Keratinocyte (primary cell): ENCODE data around the gene PITX1. TPM values are rescaled to one million over a fixed set of nuclear protein-coding genes. Genes with fewer than 3 reads are reported as not detected.

Source experiments
- DNase-seq: peaks from one replicate; pipeline ENCODE4 v3.0.0-alpha.2; 2011; ENCODE audit warnings: low read depth, missing footprints, low spot score
- FAIRE-seq: peaks from 2 replicates; lab custom pipeline; 2011; peaks lifted over from hg19 to GRCh38; lab: Jason Lieb, UNC
- H2AFZ ChIP-seq: 2 replicates; pipeline ENCODE4 v1.6.0; 2012; ENCODE audit warnings: low read length, control low read depth, inconsistent platforms; ENCODE audit not compliant: control insufficient read depth
- H3K27ac ChIP-seq: 2 replicates; pipeline ENCODE4 v1.5.1; 2011; ENCODE audit warnings: low read length; ENCODE audit not compliant: control insufficient read depth, insufficient read depth
- H3K27me3 ChIP-seq: 3 replicates; pipeline ENCODE4 v1.6.0; 2011; ENCODE audit warnings: low read length; ENCODE audit not compliant: control insufficient read depth, insufficient read depth; ENCODE audit errors: extremely low read depth
- H3K36me3 ChIP-seq, 2 experiments: 2 replicates in 1 of 2; 3 replicates in 1 of 2; pipeline ENCODE4 v1.5.1; 2011; ENCODE audit warnings: low read length in 2 of 2, mild to moderate bottlenecking in 1 of 2; ENCODE audit not compliant: control insufficient read depth in 2 of 2, insufficient read depth in 2 of 2; ENCODE audit errors: extremely low read depth in 1 of 2
- H3K4me1 ChIP-seq: 3 replicates; pipeline ENCODE4 v1.5.1; 2011; ENCODE audit warnings: low read length; ENCODE audit not compliant: control insufficient read depth, insufficient read depth; ENCODE audit errors: extremely low read depth
- H3K4me2 ChIP-seq: 3 replicates; pipeline ENCODE4 v1.6.0; 2011; ENCODE audit warnings: low read depth, low read length; ENCODE audit not compliant: control insufficient read depth, insufficient read depth; ENCODE audit errors: extremely low read depth
- H3K4me3 ChIP-seq, 3 experiments: fragments of 200-600 bp in 1 of 3; sonication (generic) in 1 of 3; 2 replicates in 2 of 3; 3 replicates in 1 of 3; pipeline ENCODE4 v1.5.1; 2011 to 2016; ENCODE audit warnings: low read length in 3 of 3, mild to moderate bottlenecking in 3 of 3, control low read depth in 2 of 3, inconsistent platforms in 1 of 3, low read depth in 1 of 3, mixed read lengths in 1 of 3, mixed run types in 1 of 3, moderate library complexity in 1 of 3; ENCODE audit not compliant: control insufficient read depth in 2 of 3, insufficient read depth in 2 of 3; ENCODE audit errors: extremely low read depth in 1 of 3
- H3K79me2 ChIP-seq: 2 replicates; pipeline ENCODE4 v1.6.0; 2012; ENCODE audit warnings: low read length; ENCODE audit not compliant: control insufficient read depth, insufficient read depth
- H3K9ac ChIP-seq: 3 replicates; pipeline ENCODE4 v1.6.0; 2011; ENCODE audit warnings: low read length; ENCODE audit not compliant: control insufficient read depth, insufficient read depth; ENCODE audit errors: extremely low read depth
- H3K9me1 ChIP-seq: 3 replicates; pipeline ENCODE4 v1.6.0; 2011; ENCODE audit warnings: low read length; ENCODE audit not compliant: control insufficient read depth, insufficient read depth; ENCODE audit errors: extremely low read depth
- H3K9me3 ChIP-seq: 2 replicates; pipeline ENCODE4 v1.5.1; 2012; ENCODE audit warnings: low read depth, low read length; ENCODE audit not compliant: control insufficient read depth
- H4K20me1 ChIP-seq: 3 replicates; pipeline ENCODE4 v1.6.0; 2011; ENCODE audit warnings: low read length; ENCODE audit not compliant: control insufficient read depth, insufficient read depth; ENCODE audit errors: extremely low read depth
- CTCF ChIP-seq, 3 experiments: IDR thresholded peaks in 1 of 3; conservative IDR thresholded peaks in 1 of 3; optimal IDR thresholded peaks in 1 of 3; 2 replicates in 2 of 3; 3 replicates in 1 of 3; pipeline versions ENCODE3 to v1.5.1; 2011; ENCODE audit warnings: low read length in 3 of 3, mild to moderate bottlenecking in 3 of 3, moderate library complexity in 2 of 3, control low read depth in 1 of 3, inconsistent platforms in 1 of 3; ENCODE audit not compliant: insufficient read depth in 2 of 3; ENCODE audit errors: extremely low read depth in 1 of 3
- EZH2 ChIP-seq: IDR thresholded peaks from one replicate; pipeline ENCODE4 v1.6.1; 2012; ENCODE audit warnings: inconsistent platforms, mild to moderate bottlenecking, low read length, moderate library complexity
- dilution Hi-C: fragments of 300-500 bp; cut with MboI; formaldehyde crosslinking; loops from one replicate; pipeline ENCODE4 v1.7.0; 2020; ENCODE audit warnings: low sequenced_read_pairs; ENCODE audit not compliant: extremely low pct_ligation_motif_present
- polyA plus RNA-seq, 5 experiments: library from polyadenylated mRNA; depleted of rRNA in 3 of 5; stranded (reverse) in 3 of 5; stranded (forward) in 1 of 5; unstranded in 1 of 5; fragments of >200 nt; gene quantifications; 1 replicate in 1 of 5; 2 replicates in 3 of 5; 3 replicates in 1 of 5; pipeline versions ENCODE4 v1.2.1 to v1.2.3, GENCODE V29; 2011 to 2012; ENCODE audit warnings: missing spikeins in 2 of 5, low read depth in 1 of 5, low replicate concordance in 1 of 5

Gene PITX1
- polyA plus RNA-seq, 1 donor (not counting 4 experiments of a cell fraction or from before 2014, with no cell fraction given), result 0.73 TPM

- Histone ChIP-seq H2AFZ (no peak overlapping the region), H3K4me2 (no peak overlapping the region), H3K4me3 (no peak overlapping the region), H3K4me1 (no peaks in the 10 kb centered on the region), H3K27me3 (peaks cover 3% of the 10 kb centered on the region), H3K79me2 (no peaks in the 10 kb centered on the region), H3K9me1 (no peaks in the 10 kb centered on the region), H3K9ac (no peak overlapping the region), H3K36me3 (no peaks in the 10 kb centered on the region), H3K9me3 (no peaks in the 10 kb centered on the region), H4K20me1 (no peaks in the 10 kb centered on the region), H3K27ac (no peak overlapping the region)
- dilution Hi-C loops, result no loop called here
- DNase-seq (no peak), FAIRE-seq (no peak)
- no peak for TF ChIP-seq CTCF (optimal IDR thresholded peaks at IDR 0.05 in 1 of 3, IDR thresholded peaks at IDR 0.05 in 1 of 3, conservative IDR thresholded peaks at IDR 0.05 in 1 of 3; ENCODE audit: extremely low read depth in 1 of 3, insufficient read depth in 2 of 3, low read length in 3 of 3)
- no peak for TF ChIP-seq EZH2
Observed at GRCh38 chr5:135016861-135017290, 17.2 kb downstream of the PITX1 start.

- H2AFZ ChIP-seq, result no peak overlapping the region
- no peaks in the 10 kb centered on the region for H3K9me1 ChIP-seq
- H3K4me3 ChIP-seq, result no peak overlapping the region
- H3K27ac ChIP-seq, result no peak overlapping the region
- no peaks in the 10 kb centered on the region for H3K36me3 ChIP-seq
- H3K79me2 ChIP-seq, result no peaks in the 10 kb centered on the region
- no peaks in the 10 kb centered on the region for H3K9me3 ChIP-seq
- no peak overlapping the region for H3K9ac ChIP-seq
- H3K4me2 ChIP-seq, result no peak overlapping the region
- dilution Hi-C loops, result no loop called here
- H3K4me1 ChIP-seq, result no peaks in the 10 kb centered on the region
- DNase-seq (no peak), FAIRE-seq (no peak)
- TF ChIP-seq EZH2 (no peak), CTCF (optimal IDR thresholded peaks at IDR 0.05 in 1 of 3, IDR thresholded peaks at IDR 0.05 in 1 of 3, conservative IDR thresholded peaks at IDR 0.05 in 1 of 3; ENCODE audit: extremely low read depth in 1 of 3, insufficient read depth in 2 of 3, low read length in 3 of 3) (no peak)
- H3K27me3 ChIP-seq, result peaks cover 3% of the 10 kb centered on the region
- no peaks in the 10 kb centered on the region for H4K20me1 ChIP-seq
Observed at GRCh38 chr5:135015942-135016341, 18.1 kb downstream of the PITX1 start.
